Measurements from ENCODE around the gene PLEKHN1. TPM values are rescaled to one million over a fixed set of nuclear protein-coding genes. Genes with fewer than 3 reads are reported as not detected.

Gene PLEKHN1
- total RNA-seq, 2 experiments from 2014 or later = not detected

DNA sequence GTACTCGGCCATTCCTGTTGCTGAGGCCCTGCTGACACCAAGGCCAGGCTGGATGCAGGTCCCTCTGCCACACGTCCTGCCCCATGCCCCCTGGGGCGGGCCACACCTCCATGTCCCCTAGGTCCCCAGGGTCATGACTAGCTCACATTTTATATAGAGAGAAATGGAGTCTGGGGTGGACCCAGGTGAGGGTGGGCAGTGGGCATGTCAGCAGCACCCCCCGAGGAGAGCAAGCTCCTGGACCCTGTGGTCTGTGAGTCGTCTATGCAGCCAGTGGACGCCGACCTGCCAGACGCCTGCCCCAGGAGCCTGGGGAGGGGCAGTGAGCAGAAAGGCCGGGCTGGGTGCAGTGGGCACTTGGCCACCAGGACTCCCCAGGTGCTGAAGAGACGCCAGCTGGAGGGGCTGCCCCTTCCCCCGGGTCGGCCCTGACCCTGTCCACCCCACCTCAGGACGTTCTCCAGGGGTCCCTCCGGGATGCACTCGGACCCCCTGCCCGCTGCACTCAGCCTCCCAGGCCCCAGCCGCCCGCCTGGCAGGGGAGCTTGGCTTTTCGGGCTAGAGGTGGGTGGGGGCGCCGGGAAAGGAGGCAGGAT, 26.7 kb upstream of the PLEKHN1 start:
- no peaks in the 10 kb centered on the region; the same call in 1 of the 2 replicates for H4K20me1 ChIP-seq (ENCODE audit: insufficient read depth, low read length)
- H3K9me3 ChIP-seq (ENCODE audit: low read length) = no peaks in the 10 kb centered on the region
- H3K79me2 ChIP-seq (ENCODE audit: insufficient read depth, low read depth, low read length) = no peaks in the 10 kb centered on the region
- H3K9me2 ChIP-seq (ENCODE audit: insufficient read depth, low read length) = no peaks in the 10 kb centered on the region
- BruUV-seq (replicated peaks) = no TSS peak
- H3K4me2 ChIP-seq (ENCODE audit: low read length) = no peak overlapping the region
- intact Hi-C loops (cut with micrococcal nuclease; ENCODE audit: unreplicated experiment) = loop anchor here (5.0 kb wide), 1 partner anchor 37 kb away; no protein-coding TSS in a partner anchor
- H3K4me1 ChIP-seq (ENCODE audit: insufficient read depth, low read length, poor library complexity, severe bottlenecking) = peaks cover 5% of the 10 kb centered on the region
- peaks cover under 1% of the 10 kb centered on the region; the same call in 1 of the 2 replicates for H3K36me3 ChIP-seq (ENCODE audit: insufficient read depth, low read length)
- ChIA-PET CTCF (ENCODE audit: unreplicated experiment) (no interaction called here), POLR2A (no interaction called here)
- no peak for DNase-seq (ENCODE audit: low spot score)
- no peak overlapping the region for H3K4me3 ChIP-seq (ENCODE audit: low read depth, low read length, poor library complexity, severe bottlenecking)
- TF ChIP-seq CTCF (conservative IDR thresholded peaks at IDR 0.05; ENCODE audit: low read length) = no peak
- TF ChIP-seq EZH2phosphoT487 (IDR thresholded peaks at IDR 0.05; ENCODE audit: borderline replicate concordance, low read depth, low read length) = no peak
- H3K27ac ChIP-seq (ENCODE audit: low read depth, low read length, poor library complexity, severe bottlenecking) = no peak overlapping the region
- no peak overlapping the region for H2AFZ ChIP-seq (ENCODE audit: low read length)

GRCh38 chr1:940107-941014, 25.9 kb upstream of the PLEKHN1 start:
- H4K20me1 ChIP-seq (ENCODE audit: insufficient read depth, low read length) = no peaks in the 10 kb centered on the region; the same call in 1 of the 2 replicates
- POLR2A ChIA-PET = no interaction called here
- CTCF ChIA-PET (ENCODE audit: unreplicated experiment) = no interaction called here
- peak; percentile 88; the same call in 1 of the 2 replicates for TF ChIP-seq EZH2phosphoT487 (IDR thresholded peaks at IDR 0.05; ENCODE audit: borderline replicate concordance, low read depth, low read length)
- no peak for TF ChIP-seq CTCF (conservative IDR thresholded peaks at IDR 0.05; ENCODE audit: low read length)
- no peak overlapping the region for H3K4me2 ChIP-seq (ENCODE audit: low read length)
- no peak overlapping the region for H3K27ac ChIP-seq (ENCODE audit: low read depth, low read length, poor library complexity, severe bottlenecking)
- no peak overlapping the region for H3K4me3 ChIP-seq (ENCODE audit: low read depth, low read length, poor library complexity, severe bottlenecking)
- no TSS peak for BruUV-seq (replicated peaks)
- peaks cover 5% of the 10 kb centered on the region for H3K4me1 ChIP-seq (ENCODE audit: insufficient read depth, low read length, poor library complexity, severe bottlenecking)
- H3K9me2 ChIP-seq (ENCODE audit: insufficient read depth, low read length) = no peaks in the 10 kb centered on the region
- no peaks in the 10 kb centered on the region for H3K79me2 ChIP-seq (ENCODE audit: insufficient read depth, low read depth, low read length)
- no peak overlapping the region for H2AFZ ChIP-seq (ENCODE audit: low read length)
- intact Hi-C loops (cut with micrococcal nuclease; ENCODE audit: unreplicated experiment) = no loop called here
- no peak for DNase-seq (ENCODE audit: low spot score)
- no peaks in the 10 kb centered on the region for H3K9me3 ChIP-seq (ENCODE audit: low read length)
- peaks cover 8% of the 10 kb centered on the region for H3K36me3 ChIP-seq (ENCODE audit: insufficient read depth, low read length)
